ENCODE measurements around the gene CCDC148. TPM values are rescaled to one million over a fixed set of nuclear protein-coding genes. Genes with fewer than 3 reads are reported as not detected.

Gene CCDC148
- total RNA-seq, 4 donors from 2014 or later: not detected

DNA sequence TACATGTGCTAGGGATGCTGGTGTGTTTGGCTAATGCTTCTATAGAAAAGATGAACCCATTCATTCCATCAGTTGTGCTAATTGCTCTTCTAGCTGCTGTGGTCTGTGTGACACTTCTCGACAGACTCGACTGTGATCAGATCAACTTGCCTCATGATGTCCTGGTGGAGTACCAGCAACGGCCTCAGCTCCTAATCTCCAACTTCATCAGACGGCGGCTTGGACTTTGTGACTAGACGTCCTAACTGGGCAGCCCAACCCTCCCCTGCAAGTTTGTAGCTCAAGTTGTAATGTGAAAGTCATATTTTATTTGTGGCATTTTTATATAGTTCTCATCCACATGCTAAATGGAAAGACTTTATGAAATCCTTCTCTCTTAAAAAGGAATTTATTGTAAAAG is 321.9 kb downstream of the CCDC148 start:
- DNase-seq: peak in 2 of 3 donors; percentile 65 to 83
- no peaks in the 10 kb centered on the region for H3K36me3 ChIP-seq
- H3K4me3 ChIP-seq: no peak overlapping the region
- no peaks in the 10 kb centered on the region for H3K27me3 ChIP-seq
- TF ChIP-seq POLR2A (IDR thresholded peaks at IDR 0.05): no peak
- TF ChIP-seq, protein P1, sequence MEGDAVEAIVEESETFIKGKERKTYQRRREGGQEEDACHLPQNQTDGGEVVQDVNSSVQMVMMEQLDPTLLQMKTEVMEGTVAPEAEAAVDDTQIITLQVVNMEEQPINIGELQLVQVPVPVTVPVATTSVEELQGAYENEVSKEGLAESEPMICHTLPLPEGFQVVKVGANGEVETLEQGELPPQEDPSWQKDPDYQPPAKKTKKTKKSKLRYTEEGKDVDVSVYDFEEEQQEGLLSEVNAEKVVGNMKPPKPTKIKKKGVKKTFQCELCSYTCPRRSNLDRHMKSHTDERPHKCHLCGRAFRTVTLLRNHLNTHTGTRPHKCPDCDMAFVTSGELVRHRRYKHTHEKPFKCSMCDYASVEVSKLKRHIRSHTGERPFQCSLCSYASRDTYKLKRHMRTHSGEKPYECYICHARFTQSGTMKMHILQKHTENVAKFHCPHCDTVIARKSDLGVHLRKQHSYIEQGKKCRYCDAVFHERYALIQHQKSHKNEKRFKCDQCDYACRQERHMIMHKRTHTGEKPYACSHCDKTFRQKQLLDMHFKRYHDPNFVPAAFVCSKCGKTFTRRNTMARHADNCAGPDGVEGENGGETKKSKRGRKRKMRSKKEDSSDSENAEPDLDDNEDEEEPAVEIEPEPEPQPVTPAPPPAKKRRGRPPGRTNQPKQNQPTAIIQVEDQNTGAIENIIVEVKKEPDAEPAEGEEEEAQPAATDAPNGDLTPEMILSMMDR (IDR thresholded peaks at IDR 0.05): peak in 3 of 6 experiments; percentile 33 to 45 (median 41)
- H3K4me1 ChIP-seq: peaks cover 0 to 5% (median 0%) of the 10 kb centered on the region in 4 donors
- H3K27ac ChIP-seq: no peak overlapping the region
- no peaks in the 10 kb centered on the region for H3K9me3 ChIP-seq

GRCh38 chr2:158134055-158134454 is 322.5 kb downstream of the CCDC148 start:
- Histone ChIP-seq H3K27me3 (no peaks in the 10 kb centered on the region), H3K36me3 (no peaks in the 10 kb centered on the region), H3K4me1 (peaks cover 0 to 11% (median 0%) of the 10 kb centered on the region in 4 donors), H3K9me3 (no peaks in the 10 kb centered on the region), H3K27ac (no peak overlapping the region), H3K4me3 (no peak overlapping the region)
- no peak for DNase-seq
- no peak for TF ChIP-seq POLR2A (IDR thresholded peaks at IDR 0.05)
- TF ChIP-seq, protein P1 (IDR thresholded peaks at IDR 0.05): no peak

- Histone ChIP-seq H3K4me3 (peak overlapping the region in 1 of 4 donors; percentile 17), H3K36me3 (no peaks in the 10 kb centered on the region), H3K27me3 (no peaks in the 10 kb centered on the region), H3K9me3 (no peaks in the 10 kb centered on the region), H3K27ac (peak overlapping the region in 3 of 4 donors; percentile 61 to 92 (median 88)), H3K4me1 (peaks cover 0 to 21% (median 0%) of the 10 kb centered on the region in 4 donors)
- TF ChIP-seq, protein P1 (IDR thresholded peaks at IDR 0.05): peak in 1 of 6 experiments; percentile 19
- TF ChIP-seq POLR2A (IDR thresholded peaks at IDR 0.05): peak in 1 of 2 donors; percentile 26
- peak in 1 of 3 donors; percentile 69 for DNase-seq
Measured at GRCh38 chr2:158131919-158132566, 324.5 kb downstream of the CCDC148 start.

DNA sequence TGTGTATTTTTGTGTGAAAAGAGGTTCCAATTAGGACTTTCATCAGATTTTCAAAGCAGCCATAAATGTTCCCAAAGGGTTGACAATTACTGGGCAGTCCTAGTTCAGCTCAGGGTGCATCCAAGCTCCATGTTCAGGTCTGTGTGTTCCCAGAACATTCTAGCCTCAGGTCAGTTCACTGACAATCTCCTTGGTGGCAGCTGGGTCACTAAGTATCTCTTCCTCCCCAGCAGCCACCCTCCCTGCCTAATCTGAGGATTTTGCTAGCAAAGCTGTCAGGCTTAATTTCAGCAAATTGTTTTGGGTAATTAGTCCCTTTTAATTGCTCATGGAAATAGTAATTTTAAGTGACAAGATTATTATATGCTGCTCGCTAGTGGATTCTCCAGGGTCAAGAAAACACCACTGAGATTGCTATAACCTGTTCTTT is 325.1 kb downstream of the CCDC148 start:
- TF ChIP-seq, protein P1 (IDR thresholded peaks at IDR 0.05): no peak
- TF ChIP-seq POLR2A (IDR thresholded peaks at IDR 0.05): no peak
- no peaks in the 10 kb centered on the region for H3K36me3 ChIP-seq
- H3K4me3 ChIP-seq: peak overlapping the region in 1 of 4 donors; percentile 17
- H3K27me3 ChIP-seq: no peaks in the 10 kb centered on the region
- H3K4me1 ChIP-seq: peaks cover 0 to 22% (median 0%) of the 10 kb centered on the region in 4 donors
- no peaks in the 10 kb centered on the region for H3K9me3 ChIP-seq
- H3K27ac ChIP-seq: peak overlapping the region in 3 of 4 donors; percentile 61 to 92 (median 88)
- no peak for DNase-seq

- Histone ChIP-seq H3K9me3 (no peaks in the 10 kb centered on the region), H3K27me3 (no peaks in the 10 kb centered on the region), H3K36me3 (no peaks in the 10 kb centered on the region), H3K4me1 (peaks cover 0 to 26% (median 0%) of the 10 kb centered on the region in 4 donors), H3K27ac (peak overlapping the region in 3 of 4 donors; percentile 61 to 92 (median 88)), H3K4me3 (no peak overlapping the region)
- no peak for DNase-seq
- TF ChIP-seq POLR2A (IDR thresholded peaks at IDR 0.05): no peak
- TF ChIP-seq, protein P1 (IDR thresholded peaks at IDR 0.05): no peak
Measured at GRCh38 chr2:158130832-158131473, 325.6 kb downstream of the CCDC148 start.

Measured in Peyer's patch (tissue), 4 donors.